HEK293T (cell line): Measurements from ENCODE around the gene DOCK10.

Experiments used
- BHLHE40 ChIP-seq: fragments of 450-650 bp; IDR thresholded peaks from 2 replicates; pipeline ENCODE4 v1.6.1; 2016; ENCODE audit warnings: mild to moderate bottlenecking, moderate library complexity, borderline replicate concordance
- CTBP1 ChIP-seq: fragments of 450-650 bp; IDR thresholded peaks from 2 replicates; pipeline ENCODE4 v1.6.1; 2016; ENCODE audit warnings: borderline replicate concordance
- FOXM1 ChIP-seq: fragments of 450-650 bp; IDR thresholded peaks from 2 replicates; pipeline ENCODE4 v1.6.1; 2017; ENCODE audit warnings: mild to moderate bottlenecking, borderline replicate concordance
- HDGF ChIP-seq: fragments of 450-650 bp; IDR thresholded peaks from 2 replicates; pipeline ENCODE4 v1.6.1; 2017; ENCODE audit warnings: antibody characterized with exemption, borderline replicate concordance
- LEF1 ChIP-seq: fragments of 450-650 bp; IDR thresholded peaks from 2 replicates; pipeline ENCODE4 v1.6.1; 2017; ENCODE audit warnings: mild to moderate bottlenecking, borderline replicate concordance
- NFRKB ChIP-seq: fragments of 450-650 bp; IDR thresholded peaks from 2 replicates; pipeline ENCODE4 v1.6.1; 2016; ENCODE audit warnings: mild to moderate bottlenecking, moderate library complexity
- SP1 ChIP-seq: fragments of 450-650 bp; IDR thresholded peaks from 2 replicates; pipeline ENCODE4 v1.6.1; 2017
- TARDBP ChIP-seq: fragments of 450-650 bp; IDR thresholded peaks from 2 replicates; pipeline ENCODE4 v1.6.1; 2016
- ZNF384 ChIP-seq: fragments of 450-650 bp; IDR thresholded peaks from 2 replicates; pipeline ENCODE4 v1.6.1; 2016

DNA sequence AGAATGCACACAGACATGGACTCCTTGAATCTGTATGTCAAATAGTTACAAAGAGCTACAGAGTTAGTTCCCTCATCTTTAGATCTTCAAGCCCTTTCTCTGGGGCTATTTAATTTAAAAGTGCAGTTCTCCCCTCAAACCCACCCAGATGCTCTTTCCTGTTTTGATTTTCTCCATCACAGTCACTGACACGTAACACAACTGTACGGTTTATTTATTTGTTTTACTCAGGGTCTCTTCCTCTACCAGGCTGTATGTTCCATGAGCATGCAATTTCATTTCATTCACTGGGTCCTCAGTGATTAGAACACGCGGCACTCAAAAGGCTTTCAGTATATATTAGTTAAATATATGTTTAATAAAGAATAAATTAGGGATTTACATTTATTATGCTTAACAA lies 94.7 kb downstream of the DOCK10 start:
- TF ChIP-seq LEF1, result no peak
- TF ChIP-seq NFRKB, result no peak
- TF ChIP-seq BHLHE40, result no peak
- TF ChIP-seq SP1, result no peak
- no peak for TF ChIP-seq CTBP1
- TF ChIP-seq TARDBP, result no peak
- TF ChIP-seq FOXM1, result no peak
- TF ChIP-seq HDGF, result no peak
- TF ChIP-seq ZNF384, result no peak
